AG04449 (cell line): ENCODE data around the gene FOXL3.

ENCODE experiments used
- CTCF ChIA-PET: fragments of 350-600 bp; formaldehyde crosslinking; extraction: SDS; loops from one replicate; lab custom pipeline; 2021; ENCODE audit warnings: antibody characterized with exemption; lab: Yijun Ruan, JAX
- POLR2A ChIA-PET: fragments of 400-600, 350-600 bp; formaldehyde crosslinking; extraction: SDS; loops from one replicate; lab custom pipeline; 2020; ENCODE audit warnings: antibody characterized with exemption, inconsistent platforms; lab: Yijun Ruan, JAX
- DNase-seq: peaks from one replicate; pipeline ENCODE4 v3.0.0-alpha.2; 2010; ENCODE audit warnings: low read depth, low spot score
- H3K4me3 ChIP-seq: 2 replicates; pipeline ENCODE4 v1.5.1; 2011; ENCODE audit warnings: low read depth, mild to moderate bottlenecking, control low read depth, low read length
- CTCF ChIP-seq: IDR thresholded peaks from one replicate; pipeline ENCODE4 v1.5.1; 2011; ENCODE audit warnings: mild to moderate bottlenecking, moderate library complexity, low read length, control low read depth, inconsistent platforms; ENCODE audit not compliant: insufficient read depth; ENCODE audit errors: missing control alignments

The FOXL3 gene

GRCh38 chr7:307970-308369 lies 18.0 kb downstream of the FOXL3 start:
- ChIA-PET POLR2A (no interaction called here), CTCF (interaction anchor here (0.8 to 2.3 kb wide), 2 partner anchors 14 to 568 kb away, joined by 3 to 8 read pairs; partner anchors contain the start of gene GET4)
- TF ChIP-seq CTCF = no peak
- no peak overlapping the region for H3K4me3 ChIP-seq
- no peak for DNase-seq

- ChIA-PET CTCF (no interaction called here), POLR2A (no interaction called here)
- DNase-seq = no peak
Measured at GRCh38 chr7:309586-310228, 19.7 kb downstream of the FOXL3 start.

GRCh38 chr7:311131-311680 lies 21.2 kb downstream of the FOXL3 start:
- no peak for DNase-seq
- ChIA-PET POLR2A (no interaction called here), CTCF (interaction anchor here (1.3 to 2.7 kb wide), 2 partner anchors 11 to 246 kb away, joined by 4 to 15 read pairs; no protein-coding TSS in a partner anchor)
- TF ChIP-seq CTCF = no peak
- H3K4me3 ChIP-seq = no peak overlapping the region

More at GRCh38 chr7:309586-310228, 19.7 kb downstream of the FOXL3 start:
- no peak for TF ChIP-seq CTCF
- no peak overlapping the region for H3K4me3 ChIP-seq

- POLR2A ChIA-PET = no interaction called here
- CTCF ChIA-PET = interaction anchor here (1.3 to 2.7 kb wide), 2 partner anchors 10 to 247 kb away, joined by 4 to 15 read pairs; no protein-coding TSS in a partner anchor
Measured at GRCh38 chr7:311796-312195, 21.8 kb downstream of the FOXL3 start.

GRCh38 chr7:312424-312823 lies 22.5 kb downstream of the FOXL3 start:
- CTCF ChIA-PET = interaction anchor here (1.3 to 2.7 kb wide), 3 partner anchors 10 to 560 kb away, joined by 4 to 15 read pairs (median 4); no protein-coding TSS in a partner anchor
- no peak for DNase-seq
- no peak for TF ChIP-seq CTCF
- POLR2A ChIA-PET = no interaction called here
- H3K4me3 ChIP-seq = no peak overlapping the region

More at GRCh38 chr7:311796-312195, 21.8 kb downstream of the FOXL3 start:
- no peak for DNase-seq
- TF ChIP-seq CTCF = no peak
- no peak overlapping the region for H3K4me3 ChIP-seq

- TF ChIP-seq CTCF = no peak
- DNase-seq = no peak
- no peak overlapping the region for H3K4me3 ChIP-seq
- ChIA-PET CTCF (interaction anchor here (1.2 kb wide), 1 partner anchor 461 kb away, joined by 3 read pairs; no protein-coding TSS in a partner anchor), POLR2A (no interaction called here)
Measured at GRCh38 chr7:314853-315252, 24.9 kb downstream of the FOXL3 start.
